NCI-H2227 treated with DMSO at 0.1 percent for 48 hours (cell line): ENCODE measurements around the gene LYPD3.

Source experiments
- DNase-seq: peaks from one replicate; lab custom pipeline; 2025; lab: John Stamatoyannopoulos, UW

LYPD3 gene

DNA sequence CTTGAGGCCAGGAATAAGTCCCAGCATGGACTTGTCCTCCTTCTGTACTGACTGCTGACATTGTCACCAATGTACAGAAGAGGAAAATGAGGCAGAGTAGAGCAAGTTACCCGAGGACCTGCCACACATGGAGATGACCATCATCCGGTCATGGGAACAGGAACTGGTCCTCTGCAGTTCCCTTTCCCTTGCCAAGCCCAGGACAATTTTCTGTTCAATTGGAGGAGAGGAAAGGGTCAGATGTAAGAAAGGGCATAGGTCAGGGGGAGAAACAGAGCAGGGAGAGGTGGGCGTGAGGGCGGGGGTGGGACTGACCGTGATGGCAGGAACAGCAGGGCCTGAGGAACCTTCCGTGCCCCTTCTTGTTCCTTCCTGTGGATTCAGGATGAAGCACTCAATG lies 20.5 kb upstream of the LYPD3 start:
- DNase-seq: no peak

- DNase-seq: no peak
Measured at GRCh38 chr19:43483281-43483680, 17.9 kb upstream of the LYPD3 start.

- DNase-seq: no peak
Measured at GRCh38 chr19:43482193-43482592, 16.8 kb upstream of the LYPD3 start.

- no peak for DNase-seq
Measured at GRCh38 chr19:43481701-43482100, 16.3 kb upstream of the LYPD3 start.

- DNase-seq: no peak
Measured at GRCh38 chr19:43480574-43480973, 15.2 kb upstream of the LYPD3 start.

GRCh38 chr19:43479961-43480561 lies 14.7 kb upstream of the LYPD3 start:
- DNase-seq: no peak

DNA sequence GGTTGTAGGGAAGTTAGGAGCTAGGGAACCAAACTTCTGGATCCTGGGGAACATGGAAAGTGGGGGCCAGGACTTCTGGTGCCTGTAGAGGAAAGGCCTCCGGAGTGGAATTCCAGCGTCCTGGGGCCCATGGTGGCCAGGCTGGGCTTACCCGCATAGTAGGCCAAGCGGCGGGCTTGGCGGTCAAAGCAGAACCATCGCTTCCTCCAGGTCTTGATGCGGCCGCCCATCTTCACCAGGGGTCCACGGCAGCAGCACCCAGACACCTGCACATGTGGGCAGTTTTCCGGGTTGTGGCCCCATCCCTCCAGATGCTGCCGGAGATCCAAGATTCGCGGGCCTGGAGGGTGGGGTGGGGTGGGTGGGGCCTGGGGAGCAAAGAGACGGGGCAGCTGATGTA lies 13.8 kb upstream of the LYPD3 start:
- DNase-seq: no peak

- no peak for DNase-seq
Measured at GRCh38 chr19:43478323-43478722, 12.9 kb upstream of the LYPD3 start.

DNA sequence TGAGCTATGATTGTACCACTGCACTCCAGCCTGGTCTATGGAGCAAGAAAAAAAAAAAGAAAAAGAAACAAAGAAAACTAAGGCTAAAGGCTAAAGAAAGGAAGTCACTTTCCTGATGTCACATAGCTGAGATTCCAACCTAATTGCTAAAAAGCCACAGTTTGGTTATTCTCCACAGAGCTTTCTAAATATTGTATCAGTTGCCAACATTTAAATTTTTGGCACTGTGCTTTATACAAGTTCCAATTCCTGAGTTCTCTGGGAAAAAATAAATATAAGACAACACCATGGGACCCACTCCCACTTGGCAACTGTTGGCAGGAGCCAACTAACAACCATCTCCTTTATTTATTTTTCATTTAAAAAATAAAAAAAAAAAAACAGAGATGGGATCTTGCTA lies 11.2 kb upstream of the LYPD3 start:
- no peak for DNase-seq

GRCh38 chr19:43474986-43475705 lies 9.7 kb upstream of the LYPD3 start:
- peak; percentile 69 for DNase-seq

- no peak for DNase-seq
Measured at GRCh38 chr19:43474487-43474886, 9.1 kb upstream of the LYPD3 start.

- no peak for DNase-seq
Measured at GRCh38 chr19:43471091-43471490, 5.7 kb upstream of the LYPD3 start.

DNA sequence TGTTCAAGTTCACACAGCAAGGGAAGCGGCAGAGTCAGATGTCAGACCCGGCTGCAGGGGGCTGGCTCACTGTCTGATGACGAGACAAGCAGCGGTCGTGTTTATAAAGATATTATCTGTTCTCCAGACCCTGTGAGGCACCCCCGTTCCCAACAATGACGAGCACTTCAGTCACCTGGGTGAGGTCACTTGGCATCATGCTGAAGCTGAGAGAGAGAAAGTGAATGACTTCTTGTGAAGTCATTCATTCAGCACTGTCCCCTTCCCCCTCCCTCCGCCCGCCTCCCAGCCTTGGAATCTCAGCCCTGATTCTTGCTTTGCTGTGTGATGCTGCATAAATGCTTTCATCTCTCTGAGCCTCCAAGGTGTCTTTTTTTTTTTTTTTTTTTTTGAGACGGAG lies 4.9 kb upstream of the LYPD3 start:
- DNase-seq: no peak

GRCh38 chr19:43469160-43469480 lies 3.7 kb upstream of the LYPD3 start:
- no peak for DNase-seq

DNA sequence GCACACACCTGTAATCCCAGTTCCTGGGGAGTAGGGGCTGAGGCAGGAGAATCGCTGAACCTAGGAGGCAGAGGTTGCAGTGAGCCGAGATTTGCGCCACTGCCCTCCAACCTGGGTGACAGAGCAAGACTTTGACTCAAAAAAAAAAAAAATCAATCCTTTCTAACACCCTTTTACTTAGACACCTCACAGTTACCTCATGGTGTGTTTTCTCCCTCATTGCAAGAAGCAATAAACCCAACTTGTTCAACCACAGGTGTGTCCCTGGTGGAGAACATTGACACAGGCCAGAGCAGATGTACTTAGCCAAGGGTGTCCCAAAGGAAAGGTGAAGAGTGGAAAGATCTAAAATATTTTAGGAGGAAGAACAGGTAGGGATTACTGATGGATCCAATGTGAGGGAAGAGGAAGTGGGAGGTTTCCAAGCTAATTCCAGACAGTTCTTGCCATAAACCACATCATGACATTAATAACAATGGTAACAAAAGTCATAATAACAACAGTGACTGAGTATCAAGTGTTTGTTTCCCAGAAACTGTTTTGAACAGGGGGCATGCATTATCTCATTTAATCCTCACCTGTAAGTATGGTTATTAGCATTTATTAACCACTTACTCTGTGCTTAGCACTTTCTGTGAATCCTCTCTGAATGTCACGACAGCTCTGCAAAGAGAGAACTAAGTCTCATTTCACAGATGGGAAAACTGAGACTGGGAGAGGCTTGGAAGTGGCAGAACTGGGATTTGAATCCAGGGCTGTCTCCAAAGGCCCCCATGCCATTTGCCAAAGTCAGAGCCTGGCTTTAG lies 3.1 kb upstream of the LYPD3 start:
- DNase-seq: no peak

GRCh38 chr19:43467730-43468129 lies 2.3 kb upstream of the LYPD3 start:
- no peak for DNase-seq

DNA sequence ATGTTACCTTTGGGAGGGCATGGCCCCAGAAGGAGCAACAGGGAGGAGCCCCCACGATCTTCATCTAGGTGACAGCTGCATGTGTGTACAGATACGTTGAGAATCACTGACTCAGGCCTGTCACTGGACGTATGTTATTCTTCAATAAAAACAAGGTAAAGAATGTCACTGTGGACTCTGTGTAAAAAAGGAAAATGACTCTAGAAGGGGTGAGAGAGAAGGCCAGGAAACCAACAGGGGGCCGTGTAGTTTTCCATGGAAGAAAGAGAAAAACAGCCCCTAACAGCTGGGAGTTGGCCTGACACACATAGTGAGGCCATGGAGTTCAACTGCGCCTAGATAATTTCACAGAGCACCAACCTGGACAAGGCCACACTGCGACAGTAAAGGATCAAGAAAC lies 1.9 kb upstream of the LYPD3 start:
- DNase-seq: no peak

- DNase-seq: no peak
Measured at GRCh38 chr19:43466793-43467192, 1.4 kb upstream of the LYPD3 start.

- peak; percentile 65 for DNase-seq
Measured at GRCh38 chr19:43464134-43464775, 1.2 kb downstream of the LYPD3 start.

DNA sequence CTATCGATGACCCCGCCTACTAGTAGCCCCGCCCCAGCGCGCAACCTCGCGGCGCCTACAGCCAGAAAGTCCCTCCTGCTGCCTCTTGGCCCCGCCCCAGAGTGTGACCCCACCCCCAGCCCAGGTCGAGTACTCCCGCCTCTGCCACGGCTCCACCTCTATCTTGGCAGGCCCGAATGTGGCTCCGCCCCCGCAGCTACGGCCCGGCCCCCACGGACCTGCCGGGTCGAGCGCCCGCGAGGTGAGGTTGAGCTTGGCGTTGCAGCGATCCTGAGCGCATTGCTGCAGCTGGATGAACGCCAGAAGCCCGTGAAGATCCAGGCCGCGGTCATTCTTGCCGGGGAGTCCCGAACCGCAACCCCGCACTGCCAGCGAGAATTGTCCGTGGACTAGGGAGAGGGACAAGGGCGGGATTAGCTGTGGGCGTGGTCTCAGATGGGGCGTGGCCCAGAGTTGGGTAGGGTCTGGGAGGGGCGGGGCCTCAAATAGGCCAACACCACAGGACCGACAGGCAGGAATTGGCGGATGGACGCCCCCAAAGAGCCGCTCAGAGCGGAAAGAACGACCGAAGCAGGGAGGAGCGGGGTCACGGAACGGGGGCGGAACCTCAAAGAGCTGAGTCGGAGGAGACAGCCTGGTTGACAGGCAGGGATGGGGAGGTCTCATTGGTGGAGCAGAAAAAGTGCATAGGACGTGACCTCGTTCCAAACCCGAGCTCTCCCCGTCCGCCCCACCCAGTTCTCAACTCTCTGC lies 1.9 kb downstream of the LYPD3 start:
- peak; percentile 85 for DNase-seq

DNA sequence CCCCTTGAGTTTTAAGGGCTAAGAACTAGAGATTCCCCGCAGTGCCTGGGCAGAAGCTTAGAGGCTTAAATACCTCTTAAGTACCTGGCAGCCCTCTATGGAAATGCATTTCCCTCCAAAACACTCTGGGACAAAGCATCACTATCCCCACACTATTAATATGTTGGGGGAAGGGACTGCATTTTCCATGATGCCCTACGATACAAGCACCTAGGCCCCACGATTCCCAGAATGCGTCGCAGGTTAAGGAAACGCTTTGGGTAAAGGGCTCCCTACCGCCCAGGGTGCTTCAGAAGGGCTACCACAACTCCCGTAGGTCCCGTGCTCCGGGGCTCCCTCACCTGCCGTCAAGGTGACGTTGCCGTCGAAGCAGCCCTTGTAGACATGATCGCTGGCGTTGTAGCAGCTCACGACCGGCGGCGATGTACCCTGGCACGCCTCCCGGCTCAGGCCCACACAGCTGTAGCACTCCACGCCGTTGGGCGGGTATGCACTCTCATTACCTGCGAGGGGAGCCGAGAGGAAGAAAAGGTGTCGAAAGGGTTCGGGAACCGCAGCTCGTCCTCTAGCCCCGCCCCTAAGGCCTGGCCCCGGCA lies 2.5 kb downstream of the LYPD3 start:
- DNase-seq: no peak

DNA sequence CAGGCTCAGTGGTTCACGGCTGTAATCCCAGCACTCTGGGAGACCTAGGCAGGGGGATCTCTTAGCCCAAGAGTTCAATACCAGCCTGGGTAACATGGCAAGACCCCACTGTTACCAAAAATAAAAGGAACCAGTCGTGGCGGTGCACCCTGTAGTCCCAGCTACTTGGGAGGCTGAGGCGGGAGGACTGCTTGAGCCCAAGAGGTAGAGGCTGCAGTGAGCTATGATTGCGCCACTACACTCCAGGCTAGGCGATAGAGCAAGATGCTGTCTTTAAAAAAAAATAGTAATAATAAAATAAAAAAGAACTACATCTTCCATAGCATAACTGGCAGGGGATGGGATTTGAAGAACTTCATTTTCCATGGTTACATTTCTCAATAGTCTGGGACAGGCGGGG lies 3.0 kb downstream of the LYPD3 start:
- DNase-seq: no peak
